ENCODE data around the gene ARIH1. TPM values are rescaled to one million over a fixed set of nuclear protein-coding genes. Genes with fewer than 3 reads are reported as not detected.
"Not testable (repeated sequence)": the region's sequence is repeated elsewhere in the genome, so short reads cannot be mapped to it uniquely, and the experiment has no call there.

The ARIH1 gene
- total and polyA plus RNA-seq, 2 of the 4 experiments (the other 2 are of a cell fraction): 24.0 to 41.2 TPM

GRCh38 chr15:72623854-72624253 lies 149.7 kb downstream of the ARIH1 start:
- H3K18ac ChIP-seq (ENCODE audit: low read depth, low read length); H2BK120ac ChIP-seq (ENCODE audit: low read depth, low read length); H3K27me3 ChIP-seq (ENCODE audit: control insufficient read depth, insufficient read depth, low read length); H3K56ac ChIP-seq (ENCODE audit: extremely low read depth, insufficient read depth, low read length); ATAC-seq (ENCODE audit: low read depth); H3K79me1 ChIP-seq (ENCODE audit: low read depth in 1 of 2, low read length in 2 of 2); H3K4me1 ChIP-seq (ENCODE audit: control insufficient read depth, insufficient read depth, low read length); H3K9me3 ChIP-seq (ENCODE audit: control insufficient read depth, insufficient read depth, low read length); H4K91ac ChIP-seq (ENCODE audit: insufficient read depth, low read depth, low read length); H4K5ac ChIP-seq (ENCODE audit: low read depth, low read length); BruUV-seq (replicated peaks); H3K9me1 ChIP-seq (ENCODE audit: insufficient read depth, low read length); POLR2A ChIA-PET (ENCODE audit: unreplicated experiment); in situ Hi-C loops (cut with MboI; ENCODE audit: low sequenced_read_pairs); H3K9ac ChIP-seq (ENCODE audit: low read depth, low read length); H4K20me1 ChIP-seq (ENCODE audit: insufficient read depth, low read length); H2BK20ac ChIP-seq (ENCODE audit: low read depth, low read length); H3K4ac ChIP-seq (ENCODE audit: low read depth, low read length); H3K27ac ChIP-seq (ENCODE audit: insufficient read depth, low read length); H2AK5ac ChIP-seq (ENCODE audit: low read depth, low read length); H3K4me2 ChIP-seq (ENCODE audit: low read depth, low read length); H2AFZ ChIP-seq (replicated peaks; ENCODE audit: low read length, poor library complexity); H2BK15ac ChIP-seq (ENCODE audit: low read depth, low read length); H3K23ac ChIP-seq (ENCODE audit: low read depth, low read length); H2BK5ac ChIP-seq (ENCODE audit: low read depth, low read length, poor library complexity, severe bottlenecking); DNase-seq; H3K36me3 ChIP-seq (ENCODE audit: control insufficient read depth, insufficient read depth, low read length); H3K14ac ChIP-seq (replicated peaks; ENCODE audit: low read depth, low read length); H3K4me3 ChIP-seq (ENCODE audit: insufficient read depth, low read depth, low read length); H2AK9ac ChIP-seq (replicated peaks; ENCODE audit: low read depth, low read length, poor library complexity); dilution Hi-C loops (cut with HindIII; ENCODE audit: low sequenced_read_pairs, unreplicated experiment); intact Hi-C loops (cut with micrococcal nuclease); H4K8ac ChIP-seq (ENCODE audit: low read depth in 2 of 2, low read length in 2 of 2): not testable (repeated sequence)
- CTCF ChIA-PET: interaction anchor here (1.1 kb wide), 1 partner anchor 24 kb away, joined by 7 read pairs; no protein-coding TSS in a partner anchor
- no CpG with 5 or more reads among the region's 4 CpGs for WGBS, 2 experiments (ENCODE audit: extremely low coverage in 2 of 2, insufficient read length in 1 of 2)

- H3K4me3 ChIP-seq (ENCODE audit: insufficient read depth, low read depth, low read length); H2BK5ac ChIP-seq (ENCODE audit: low read depth, low read length, poor library complexity, severe bottlenecking); H4K91ac ChIP-seq (ENCODE audit: insufficient read depth, low read depth, low read length); H2BK120ac ChIP-seq (ENCODE audit: low read depth, low read length); dilution Hi-C loops (cut with HindIII; ENCODE audit: low sequenced_read_pairs, unreplicated experiment); H3K9me1 ChIP-seq (ENCODE audit: insufficient read depth, low read length); H3K79me1 ChIP-seq (ENCODE audit: low read depth in 1 of 2, low read length in 2 of 2); H3K27ac ChIP-seq (ENCODE audit: insufficient read depth, low read length); ATAC-seq (ENCODE audit: low read depth); H3K9me3 ChIP-seq (ENCODE audit: control insufficient read depth, insufficient read depth, low read length); POLR2A ChIA-PET (ENCODE audit: unreplicated experiment); H4K20me1 ChIP-seq (ENCODE audit: insufficient read depth, low read length); H2AK9ac ChIP-seq (replicated peaks; ENCODE audit: low read depth, low read length, poor library complexity); H2BK20ac ChIP-seq (ENCODE audit: low read depth, low read length); H3K27me3 ChIP-seq (ENCODE audit: control insufficient read depth, insufficient read depth, low read length); H3K9ac ChIP-seq (ENCODE audit: low read depth, low read length); H3K4me2 ChIP-seq (ENCODE audit: low read depth, low read length); H3K23ac ChIP-seq (ENCODE audit: low read depth, low read length); BruUV-seq (replicated peaks); DNase-seq; H3K14ac ChIP-seq (replicated peaks; ENCODE audit: low read depth, low read length); intact Hi-C loops (cut with micrococcal nuclease); H2AFZ ChIP-seq (replicated peaks; ENCODE audit: low read length, poor library complexity); H2BK15ac ChIP-seq (ENCODE audit: low read depth, low read length); H3K56ac ChIP-seq (ENCODE audit: extremely low read depth, insufficient read depth, low read length); H3K4ac ChIP-seq (ENCODE audit: low read depth, low read length); H4K5ac ChIP-seq (ENCODE audit: low read depth, low read length); H4K8ac ChIP-seq (ENCODE audit: low read depth in 2 of 2, low read length in 2 of 2); H3K36me3 ChIP-seq (ENCODE audit: control insufficient read depth, insufficient read depth, low read length); H3K4me1 ChIP-seq (ENCODE audit: control insufficient read depth, insufficient read depth, low read length); H2AK5ac ChIP-seq (ENCODE audit: low read depth, low read length); H3K18ac ChIP-seq (ENCODE audit: low read depth, low read length): not testable (repeated sequence)
- in situ Hi-C loops (cut with MboI; ENCODE audit: low sequenced_read_pairs): loop anchor here (25.0 kb wide), 1 partner anchor 1486 kb away; no protein-coding TSS in a partner anchor
- no CpG with 5 or more reads among the region's 3 CpGs for WGBS, 2 experiments (ENCODE audit: extremely low coverage in 2 of 2, insufficient read length in 1 of 2)
- CTCF ChIA-PET: interaction anchor here (0.6 kb wide), 1 partner anchor 11 kb away, joined by 4 read pairs; no protein-coding TSS in a partner anchor
Measured at GRCh38 chr15:72626153-72626552, 152.0 kb downstream of the ARIH1 start.

All from IMR-90 (cell line).